MG63 (cell line): ENCODE data around the gene PRR7. TPM values are rescaled to one million over a fixed set of nuclear protein-coding genes. Genes with fewer than 3 reads are reported as not detected.

Source experiments
- DNase-seq: peaks from one replicate; pipeline ENCODE4 v3.0.0-alpha.2; 2020
- H3K27me3 ChIP-seq: fragments of 250-450 bp; sonication (Bioruptor Pico); 2 replicates; pipeline ENCODE4 v1.5.1; 2020; ENCODE audit warnings: mild to moderate bottlenecking, moderate library complexity
- H3K36me3 ChIP-seq: fragments of 250-450 bp; sonication (Bioruptor Pico); 2 replicates; pipeline ENCODE4 v1.5.1; 2020; ENCODE audit warnings: mild to moderate bottlenecking, moderate library complexity
- H3K4me3 ChIP-seq: fragments of 250-450 bp; sonication (Bioruptor Pico); 2 replicates; pipeline ENCODE4 v1.5.1; 2020; ENCODE audit warnings: mild to moderate bottlenecking, moderate library complexity
- H3K9me3 ChIP-seq: fragments of 250-450 bp; sonication (Bioruptor Pico); 2 replicates; pipeline ENCODE4 v1.5.1; 2020; ENCODE audit warnings: mild to moderate bottlenecking, moderate library complexity
- total RNA-seq: library from RNA; depleted of rRNA; stranded (reverse); fragments of >200 nt; shearing (Covaris generic); gene quantifications from 2 replicates; pipeline ENCODE4 v1.2.3, GENCODE V29; 2014; ENCODE audit warnings: low replicate concordance

The PRR7 gene
- total RNA-seq, 1 experiment from 2014 or later: 68.2 TPM

GRCh38 chr5:177469750-177470525, 23.3 kb downstream of the PRR7 start:
- DNase-seq: no peak
- no peaks in the 10 kb centered on the region for H3K9me3 ChIP-seq
- H3K4me3 ChIP-seq: no peak overlapping the region
- peaks cover 77% of the 10 kb centered on the region for H3K36me3 ChIP-seq
- H3K27me3 ChIP-seq: no peaks in the 10 kb centered on the region

GRCh38 chr5:177470759-177471536, 24.3 kb downstream of the PRR7 start:
- peak overlapping the region; percentile 81 for H3K4me3 ChIP-seq
- H3K27me3 ChIP-seq: no peaks in the 10 kb centered on the region
- DNase-seq: no peak
- H3K36me3 ChIP-seq: peaks cover 67% of the 10 kb centered on the region
- H3K9me3 ChIP-seq: no peaks in the 10 kb centered on the region

- H3K27me3 ChIP-seq: no peaks in the 10 kb centered on the region
- DNase-seq: no peak
- peaks cover 59% of the 10 kb centered on the region for H3K36me3 ChIP-seq
- H3K4me3 ChIP-seq: peak overlapping the region; percentile 81
- H3K9me3 ChIP-seq: no peaks in the 10 kb centered on the region
Observed at GRCh38 chr5:177471610-177472356, 25.2 kb downstream of the PRR7 start.

- DNase-seq: peak; percentile 68
- peaks cover 49% of the 10 kb centered on the region for H3K36me3 ChIP-seq
- peak overlapping the region; percentile 81 for H3K4me3 ChIP-seq
- H3K27me3 ChIP-seq: no peaks in the 10 kb centered on the region
- H3K9me3 ChIP-seq: no peaks in the 10 kb centered on the region
Observed at GRCh38 chr5:177472460-177473442, 26.1 kb downstream of the PRR7 start.

GRCh38 chr5:177473443-177474001, 26.9 kb downstream of the PRR7 start, which contains the start of gene DBN1:
TSS of gene DBN1 (minus strand) at chr5:177473634. CDS start at chr5:177473521, 113 bp downstream.
- peaks cover 45% of the 10 kb centered on the region for H3K36me3 ChIP-seq
- DNase-seq: peak; percentile 72
- no peaks in the 10 kb centered on the region for H3K9me3 ChIP-seq
- H3K27me3 ChIP-seq: no peaks in the 10 kb centered on the region
- H3K4me3 ChIP-seq: peak within 1 kb of the TSS; percentile 81

- H3K4me3 ChIP-seq: no peak overlapping the region; the same call in 1 of the 2 replicates
- H3K36me3 ChIP-seq: peaks cover 44% of the 10 kb centered on the region
- H3K27me3 ChIP-seq: no peaks in the 10 kb centered on the region
- no peaks in the 10 kb centered on the region for H3K9me3 ChIP-seq
- no peak for DNase-seq
Observed at GRCh38 chr5:177474002-177474476, 27.4 kb downstream of the PRR7 start.

- no peaks in the 10 kb centered on the region for H3K27me3 ChIP-seq
- peaks cover 44% of the 10 kb centered on the region for H3K36me3 ChIP-seq
- no peak for DNase-seq
- H3K4me3 ChIP-seq: no peak overlapping the region
- no peaks in the 10 kb centered on the region for H3K9me3 ChIP-seq
Observed at GRCh38 chr5:177474846-177475562, 28.4 kb downstream of the PRR7 start.

GRCh38 chr5:177475563-177476427, 29.2 kb downstream of the PRR7 start:
- Histone ChIP-seq H3K36me3 (peaks cover 38% of the 10 kb centered on the region), H3K4me3 (no peak overlapping the region), H3K9me3 (no peaks in the 10 kb centered on the region), H3K27me3 (no peaks in the 10 kb centered on the region)
- DNase-seq: no peak

GRCh38 chr5:177476531-177477233, 30.1 kb downstream of the PRR7 start:
- Histone ChIP-seq H3K27me3 (no peaks in the 10 kb centered on the region), H3K9me3 (no peaks in the 10 kb centered on the region), H3K4me3 (no peak overlapping the region), H3K36me3 (peaks cover 37% of the 10 kb centered on the region)
- peak; percentile 73 for DNase-seq

GRCh38 chr5:177477701-177478477, 31.3 kb downstream of the PRR7 start:
- no peak for DNase-seq

GRCh38 chr5:177478711-177479646, 32.4 kb downstream of the PRR7 start:
- peaks cover 45% of the 10 kb centered on the region for H3K36me3 ChIP-seq
- H3K27me3 ChIP-seq: no peaks in the 10 kb centered on the region
- H3K4me3 ChIP-seq: no peak overlapping the region
- no peak for DNase-seq
- H3K9me3 ChIP-seq: no peaks in the 10 kb centered on the region

More at GRCh38 chr5:177477701-177478477, 31.3 kb downstream of the PRR7 start:
- H3K36me3 ChIP-seq: peaks cover 36% of the 10 kb centered on the region
- no peaks in the 10 kb centered on the region for H3K27me3 ChIP-seq
- H3K9me3 ChIP-seq: no peaks in the 10 kb centered on the region
- H3K4me3 ChIP-seq: no peak overlapping the region

GRCh38 chr5:177479774-177480173, 33.2 kb downstream of the PRR7 start:
- Histone ChIP-seq H3K36me3 (peaks cover 53% of the 10 kb centered on the region), H3K9me3 (no peaks in the 10 kb centered on the region), H3K4me3 (no peak overlapping the region), H3K27me3 (no peaks in the 10 kb centered on the region)
- DNase-seq: no peak
